Raji (cell line): Measurements from ENCODE around the gene TIAM2.

Experiments
- POLR2A ChIP-seq: IDR thresholded peaks from 2 replicates; pipeline ENCODE4 v1.6.1; 2011; ENCODE audit warnings: low read depth, low read length, control low read depth; ENCODE audit not compliant: insufficient read depth

Gene TIAM2

DNA sequence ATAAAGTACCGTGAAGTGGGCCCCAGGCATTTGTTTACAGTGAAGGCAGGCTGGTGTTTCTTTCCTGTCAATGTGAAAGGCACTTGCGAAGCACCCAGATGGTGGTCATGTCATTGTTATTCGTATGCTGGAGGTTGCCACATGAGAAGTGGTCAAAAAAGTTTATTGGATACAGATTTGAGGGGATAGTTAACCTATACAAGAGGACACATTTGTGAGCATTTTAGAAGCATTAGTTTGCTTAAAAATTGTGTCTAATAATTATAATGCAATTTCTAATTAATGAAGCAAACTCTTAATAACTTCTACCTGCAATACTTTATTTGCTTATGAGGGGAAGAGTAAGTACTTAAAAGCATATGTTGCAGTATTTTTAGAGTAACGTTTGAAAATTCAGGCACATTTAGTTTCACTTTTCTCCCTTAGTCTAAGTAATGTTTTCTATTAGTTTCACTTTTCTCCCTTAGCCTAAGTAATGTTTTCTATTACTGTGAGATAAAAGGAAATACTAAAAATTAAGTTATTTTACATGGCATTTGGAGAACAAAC, 148.0 kb downstream of the TIAM2 start:
- TF ChIP-seq POLR2A, result no peak

GRCh38 chr6:155143578-155144106, 148.5 kb downstream of the TIAM2 start:
- no peak for TF ChIP-seq POLR2A

DNA sequence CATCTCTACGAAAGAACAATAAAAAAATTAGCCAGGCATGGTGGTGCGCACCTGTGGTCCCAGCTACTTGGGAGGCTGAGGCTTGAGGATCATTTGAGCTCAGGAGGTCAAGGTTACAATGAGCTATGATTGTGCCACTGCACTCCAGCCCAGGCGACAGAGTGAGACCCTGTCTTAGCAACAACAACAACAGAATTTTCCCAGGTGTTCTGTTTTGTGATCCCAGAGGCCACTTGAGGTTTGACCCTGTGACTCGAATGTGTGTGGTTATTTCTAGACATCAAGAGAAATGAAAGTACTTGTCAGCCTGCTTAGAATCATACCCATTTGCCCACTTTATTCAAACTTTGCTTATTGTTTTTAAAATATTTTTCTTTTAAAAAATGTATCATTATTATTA, 151.1 kb downstream of the TIAM2 start:
- no peak for TF ChIP-seq POLR2A

DNA sequence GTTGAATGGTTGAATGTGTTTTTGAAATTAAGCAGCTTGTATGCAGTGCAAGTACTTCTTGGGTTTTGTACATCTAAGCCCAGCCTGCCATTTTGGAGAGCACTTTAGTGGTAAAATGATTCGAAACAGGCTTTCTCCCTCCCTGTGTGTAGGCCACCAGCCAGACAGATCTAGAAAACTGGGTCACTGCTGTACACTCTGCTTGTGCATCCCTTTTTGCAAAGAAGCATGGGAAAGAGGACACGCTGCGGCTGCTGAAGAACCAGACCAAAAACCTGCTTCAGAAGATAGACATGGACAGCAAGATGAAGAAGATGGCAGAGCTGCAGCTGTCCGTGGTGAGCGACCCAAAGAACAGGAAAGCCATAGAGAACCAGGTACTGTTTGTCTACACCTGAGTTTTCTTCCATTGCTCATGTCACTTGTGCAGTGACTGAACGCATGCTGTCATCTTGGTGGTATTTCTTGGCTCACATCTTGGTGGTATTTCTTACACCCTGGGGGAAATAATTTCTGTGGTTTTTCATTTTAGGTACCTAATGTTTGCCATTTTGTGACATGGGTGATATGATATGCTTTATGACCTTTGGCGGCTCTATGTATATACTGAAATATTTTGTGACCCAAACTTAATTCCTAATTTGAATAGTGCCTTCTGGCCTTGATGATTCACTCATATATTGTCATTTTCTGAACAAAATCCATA, 153.0 kb downstream of the TIAM2 start:
- TF ChIP-seq POLR2A, result no peak

- TF ChIP-seq POLR2A, result no peak
Measured at GRCh38 chr6:155150967-155151671, 156.0 kb downstream of the TIAM2 start.

- no peak for TF ChIP-seq POLR2A
Measured at GRCh38 chr6:155152211-155153076, 157.3 kb downstream of the TIAM2 start.

- no peak for TF ChIP-seq POLR2A
Measured at GRCh38 chr6:155154158-155154830, 159.2 kb downstream of the TIAM2 start.

DNA sequence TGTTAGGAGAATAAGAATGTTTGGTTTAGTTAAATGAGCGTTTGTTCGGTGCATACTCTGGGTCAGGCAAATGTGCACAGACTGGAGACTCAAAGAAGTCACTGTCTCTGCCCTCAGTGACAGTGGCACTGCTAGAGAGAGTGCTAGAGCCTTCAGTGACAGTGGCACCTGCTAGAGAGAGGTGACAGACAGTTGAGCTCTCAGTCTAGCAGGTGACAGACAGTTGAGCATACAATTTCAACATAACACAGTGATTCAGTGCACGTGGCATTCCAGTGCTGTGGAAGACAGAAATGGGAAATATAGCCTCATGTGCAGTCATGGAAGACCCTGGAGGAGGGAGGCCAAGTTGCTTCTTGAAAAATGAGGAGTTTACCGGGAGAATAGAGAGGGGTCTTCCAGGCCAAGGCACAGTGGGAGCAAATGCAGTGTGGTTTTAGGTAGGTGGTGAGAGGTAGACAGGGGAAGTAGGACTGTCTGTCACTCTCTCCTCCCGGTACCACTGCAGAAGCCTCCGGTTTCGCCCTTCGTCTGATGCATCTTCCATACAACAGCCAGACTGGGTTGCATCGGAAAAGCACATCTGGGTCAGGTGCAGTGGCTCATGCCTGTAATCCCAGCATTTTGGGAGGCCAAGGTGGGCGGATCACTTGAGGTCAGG, 160.8 kb downstream of the TIAM2 start:
- TF ChIP-seq POLR2A, result no peak

- TF ChIP-seq POLR2A, result no peak
Measured at GRCh38 chr6:155157101-155157500, 162.0 kb downstream of the TIAM2 start.

DNA sequence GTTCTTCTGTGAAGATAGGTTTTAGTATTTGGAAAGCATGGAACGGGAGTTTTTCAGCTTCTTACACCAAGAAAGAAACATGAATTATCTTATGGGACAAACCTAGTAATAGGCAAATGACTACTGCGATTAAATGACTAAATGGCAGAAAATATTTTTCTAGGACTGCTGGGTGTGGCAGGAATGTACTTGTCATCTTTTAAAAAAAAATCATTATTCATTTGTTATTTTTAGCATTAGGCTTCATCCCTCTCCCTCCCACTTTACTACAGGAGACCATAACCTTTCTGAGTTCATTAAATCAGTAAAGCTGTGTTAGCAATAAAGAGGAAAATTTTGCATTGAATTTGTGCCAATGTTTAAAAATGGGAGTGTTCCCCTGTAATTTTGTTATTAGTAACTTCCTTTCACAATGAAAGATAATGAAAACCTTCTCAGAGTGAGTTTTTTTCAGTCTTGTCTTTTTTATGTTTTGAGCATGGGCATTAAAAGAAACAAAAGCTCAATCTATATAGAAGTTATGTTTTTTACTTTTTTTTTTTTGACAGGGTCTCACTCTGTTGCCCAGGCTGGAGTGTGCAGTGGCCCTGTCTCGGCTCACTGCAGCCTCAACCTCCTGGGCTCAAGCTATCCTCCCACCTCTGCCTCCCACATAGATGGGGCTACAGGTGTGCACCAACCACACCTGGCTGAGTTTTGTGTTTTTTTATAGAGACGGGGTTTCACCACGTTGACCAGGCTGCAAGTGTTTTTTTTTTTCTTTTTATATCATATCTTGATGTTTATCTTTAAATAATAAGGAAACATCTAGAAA, 163.1 kb downstream of the TIAM2 start:
- no peak for TF ChIP-seq POLR2A

- no peak for TF ChIP-seq POLR2A
Measured at GRCh38 chr6:155162682-155163081, 167.6 kb downstream of the TIAM2 start.

DNA sequence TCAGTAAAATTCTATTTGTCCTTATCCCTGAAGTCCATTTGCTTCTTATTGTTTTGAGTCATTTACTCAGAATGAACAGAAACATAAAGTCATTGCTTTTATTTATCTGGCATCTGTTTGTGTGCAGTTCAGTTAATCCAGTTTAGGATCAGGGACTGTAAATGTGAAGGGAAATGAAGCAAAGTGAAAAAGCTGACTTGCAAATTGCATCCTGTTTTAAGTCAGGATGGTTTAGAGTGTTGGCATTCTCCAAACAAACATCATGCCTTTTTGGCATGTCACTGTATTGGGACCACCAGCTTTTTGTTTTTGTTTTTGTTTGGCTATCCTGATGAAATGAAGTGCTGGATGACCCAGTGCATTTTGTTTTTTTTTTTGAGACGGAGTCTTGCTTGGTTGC, 168.5 kb downstream of the TIAM2 start:
- no peak for TF ChIP-seq POLR2A

GRCh38 chr6:155165029-155165710, 170.1 kb downstream of the TIAM2 start:
- TF ChIP-seq POLR2A, result no peak
